ENCODE data around the gene ZMYND8.

ZMYND8 gene

GRCh38 chr20:47355489-47356219 lies 845 bp downstream of the ZMYND8 start:
- TF ChIP-seq, protein P1, sequence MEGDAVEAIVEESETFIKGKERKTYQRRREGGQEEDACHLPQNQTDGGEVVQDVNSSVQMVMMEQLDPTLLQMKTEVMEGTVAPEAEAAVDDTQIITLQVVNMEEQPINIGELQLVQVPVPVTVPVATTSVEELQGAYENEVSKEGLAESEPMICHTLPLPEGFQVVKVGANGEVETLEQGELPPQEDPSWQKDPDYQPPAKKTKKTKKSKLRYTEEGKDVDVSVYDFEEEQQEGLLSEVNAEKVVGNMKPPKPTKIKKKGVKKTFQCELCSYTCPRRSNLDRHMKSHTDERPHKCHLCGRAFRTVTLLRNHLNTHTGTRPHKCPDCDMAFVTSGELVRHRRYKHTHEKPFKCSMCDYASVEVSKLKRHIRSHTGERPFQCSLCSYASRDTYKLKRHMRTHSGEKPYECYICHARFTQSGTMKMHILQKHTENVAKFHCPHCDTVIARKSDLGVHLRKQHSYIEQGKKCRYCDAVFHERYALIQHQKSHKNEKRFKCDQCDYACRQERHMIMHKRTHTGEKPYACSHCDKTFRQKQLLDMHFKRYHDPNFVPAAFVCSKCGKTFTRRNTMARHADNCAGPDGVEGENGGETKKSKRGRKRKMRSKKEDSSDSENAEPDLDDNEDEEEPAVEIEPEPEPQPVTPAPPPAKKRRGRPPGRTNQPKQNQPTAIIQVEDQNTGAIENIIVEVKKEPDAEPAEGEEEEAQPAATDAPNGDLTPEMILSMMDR (IDR thresholded peaks at IDR 0.05) = no peak

DNA sequence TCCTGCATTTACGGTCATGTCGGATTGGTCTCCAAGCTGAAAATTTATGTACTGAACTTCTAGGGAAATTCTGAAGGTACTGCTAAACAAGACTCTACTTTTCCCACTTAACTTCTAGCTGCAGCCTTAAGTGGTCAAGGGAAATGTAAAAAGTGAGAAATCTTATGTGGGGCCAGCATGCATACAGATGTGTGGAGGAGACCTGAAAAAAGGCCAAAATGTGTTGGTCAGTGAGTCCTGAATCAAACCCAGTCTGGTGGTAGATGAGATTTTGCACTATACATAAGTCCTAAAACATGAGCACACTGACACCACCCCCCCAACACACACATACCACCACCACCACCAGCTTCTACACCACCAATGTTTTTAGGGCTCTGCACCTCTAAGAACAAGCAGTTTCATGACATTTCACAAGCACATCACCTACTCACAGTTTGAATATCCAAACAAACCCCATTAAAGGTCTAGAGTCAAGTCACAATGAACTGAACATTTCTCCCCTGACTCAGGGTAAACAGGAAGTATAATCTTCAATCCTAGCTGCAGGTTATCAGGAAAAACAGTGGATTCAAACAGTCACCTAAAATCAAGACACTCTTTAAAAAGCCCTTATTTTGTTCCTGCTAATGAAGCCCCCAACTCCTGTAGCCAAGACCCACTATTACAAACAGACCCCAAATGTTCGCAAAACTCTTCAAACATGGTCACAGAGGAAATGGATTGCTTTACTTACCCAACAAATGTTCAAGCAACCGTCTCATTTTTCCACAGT lies 1.6 kb downstream of the ZMYND8 start:
- TF ChIP-seq, protein P1 (IDR thresholded peaks at IDR 0.05) = no peak

DNA sequence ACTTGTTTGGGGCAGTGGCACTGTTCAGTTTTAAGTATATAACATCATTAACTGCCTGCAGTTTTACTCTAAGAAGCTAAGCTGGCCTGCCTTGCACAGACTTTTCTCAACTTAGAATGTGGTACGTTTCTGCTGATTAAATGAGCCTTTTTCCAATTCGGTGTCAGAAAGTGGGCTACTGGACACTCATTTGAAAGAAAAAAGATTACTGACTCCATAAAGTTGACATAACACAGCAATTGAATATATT lies 2.1 kb downstream of the ZMYND8 start:
- TF ChIP-seq, protein P1 (IDR thresholded peaks at IDR 0.05) = no peak

DNA sequence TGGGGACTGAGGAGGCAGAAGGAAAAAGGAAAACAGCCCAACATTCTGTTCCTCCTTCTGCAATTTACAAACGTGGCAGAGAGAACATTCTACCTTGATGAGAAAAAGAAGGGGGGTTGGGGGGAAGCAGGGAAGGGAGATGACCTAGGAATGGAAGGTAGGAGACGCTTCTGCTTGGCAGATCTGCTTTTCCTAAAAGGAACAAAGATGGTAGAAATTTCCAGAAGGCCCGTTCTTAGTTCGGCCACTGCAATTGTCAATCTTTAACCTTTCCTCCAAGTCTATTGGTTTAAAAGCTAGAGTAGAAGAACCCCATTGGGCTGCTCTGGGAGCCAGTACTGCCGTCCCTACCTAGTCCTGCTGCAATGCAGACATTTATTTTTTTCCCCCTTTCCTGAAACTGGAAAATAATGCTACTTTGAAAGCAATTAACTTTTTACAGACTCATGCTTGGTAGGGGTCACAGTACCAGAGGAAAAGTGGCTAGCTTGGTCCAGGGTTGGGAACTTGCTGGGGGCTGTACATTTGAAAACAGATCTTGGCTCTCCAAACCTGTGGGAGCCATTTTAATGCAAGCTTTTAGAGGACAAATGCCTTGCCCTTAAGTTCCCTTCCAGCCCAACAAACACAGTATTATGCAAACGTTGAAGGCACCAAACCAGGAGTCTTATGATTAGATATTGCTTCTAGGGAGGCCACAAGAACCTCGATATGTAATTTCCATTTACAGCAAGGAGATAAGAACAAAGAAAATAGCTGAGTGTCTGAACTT lies 2.6 kb downstream of the ZMYND8 start:
- TF ChIP-seq, protein P1 (IDR thresholded peaks at IDR 0.05) = no peak

- TF ChIP-seq, protein P1 (IDR thresholded peaks at IDR 0.05) = no peak
These were observed 3.2 kb downstream of the ZMYND8 start for GRCh38 chr20:47353239-47353691.

DNA sequence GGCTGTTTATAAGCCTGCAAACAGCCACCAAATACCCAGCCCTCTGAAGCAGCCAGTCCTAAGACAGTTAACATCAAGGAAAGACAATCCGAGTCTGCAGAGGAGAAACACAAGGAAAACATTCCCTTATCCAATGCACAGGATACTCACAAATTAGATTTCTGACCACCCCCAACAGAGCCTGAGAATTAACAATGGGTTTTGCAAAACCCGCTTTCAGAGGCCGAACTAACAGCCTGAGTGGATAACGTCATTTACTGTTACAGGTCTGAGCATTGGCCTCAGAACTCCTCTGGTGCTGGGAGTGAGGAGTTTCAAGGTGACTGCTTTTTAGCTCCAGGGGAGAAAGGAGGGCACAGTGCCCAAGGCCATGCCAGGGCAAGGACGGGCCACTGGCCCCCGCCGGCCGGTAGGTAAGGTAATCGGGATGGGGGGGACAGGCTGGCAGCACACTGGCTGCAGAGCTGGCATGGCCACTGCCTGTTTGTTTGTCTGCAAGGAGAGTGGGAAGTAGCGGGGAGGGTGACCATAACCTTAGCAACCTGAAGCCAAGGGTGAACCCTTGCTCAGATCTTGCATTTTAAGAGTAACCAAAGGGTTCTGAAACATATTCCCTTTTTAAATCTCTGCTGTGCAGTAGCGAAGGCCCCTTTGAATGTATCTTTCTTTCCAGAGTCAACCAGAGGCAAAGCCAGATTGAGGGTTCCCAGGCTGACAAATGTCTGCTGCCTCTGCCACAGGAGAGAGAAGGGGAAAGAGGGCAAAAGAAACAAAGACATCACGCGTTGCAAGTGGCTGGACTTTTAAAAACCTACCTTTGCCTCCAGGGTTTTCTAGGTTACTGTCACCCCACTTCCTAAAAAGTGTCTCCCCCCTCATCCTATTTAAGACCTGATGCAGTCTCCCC lies 3.9 kb downstream of the ZMYND8 start:
- TF ChIP-seq, protein P1 (IDR thresholded peaks at IDR 0.05) = no peak
